A204.1 (cell line): ENCODE measurements around the gene EXOC6.

Source experiments
- FAIRE-seq: peaks from 2 replicates; lab custom pipeline; 2012; peaks lifted over from hg19 to GRCh38; lab: Jason Lieb, UNC

EXOC6 gene

GRCh38 chr10:93028883-93029282 is 180.6 kb downstream of the EXOC6 start:
- FAIRE-seq: no peak

- peak; percentile 68 for FAIRE-seq
These were observed 182.1 kb downstream of the EXOC6 start for GRCh38 chr10:93030409-93030808.

GRCh38 chr10:93032105-93032808 is 183.9 kb downstream of the EXOC6 start:
- FAIRE-seq: no peak

DNA sequence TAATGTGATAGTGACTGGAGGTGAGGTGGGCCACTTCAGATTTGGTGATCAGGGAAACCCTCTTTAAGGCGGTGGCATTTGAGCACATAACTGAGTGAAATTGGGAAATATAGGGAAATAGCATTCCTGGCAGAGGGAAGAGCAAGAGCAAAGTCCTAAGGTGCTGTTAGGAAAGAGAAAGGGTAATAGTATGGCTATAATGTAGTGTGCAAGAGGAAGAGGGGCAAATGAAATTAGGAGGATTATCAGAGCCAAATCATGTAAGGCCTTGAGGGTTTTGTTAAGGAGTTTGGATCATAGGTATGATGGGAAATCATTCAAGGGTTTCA is 184.5 kb downstream of the EXOC6 start:
- FAIRE-seq: no peak

DNA sequence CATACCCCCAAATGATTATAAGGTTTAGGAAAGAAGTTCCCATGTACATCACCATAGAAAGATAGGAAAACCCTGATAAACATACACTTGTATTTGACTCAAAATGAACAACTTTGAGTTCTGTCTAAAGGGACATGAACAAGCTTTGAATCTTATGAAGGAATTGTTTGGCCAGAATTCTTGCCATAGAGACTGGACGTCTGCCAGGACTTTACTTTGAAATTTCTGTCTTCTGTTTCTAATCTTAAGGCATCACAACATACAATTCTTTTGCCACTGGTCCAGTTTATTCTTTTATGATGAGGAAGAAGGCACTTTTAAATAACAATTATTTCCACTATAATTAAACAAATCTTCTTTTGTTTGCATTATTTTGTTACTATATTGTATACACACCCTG is 186.1 kb downstream of the EXOC6 start:
- no peak for FAIRE-seq

- FAIRE-seq: no peak
These were observed 190.8 kb downstream of the EXOC6 start for GRCh38 chr10:93039110-93039509.

DNA sequence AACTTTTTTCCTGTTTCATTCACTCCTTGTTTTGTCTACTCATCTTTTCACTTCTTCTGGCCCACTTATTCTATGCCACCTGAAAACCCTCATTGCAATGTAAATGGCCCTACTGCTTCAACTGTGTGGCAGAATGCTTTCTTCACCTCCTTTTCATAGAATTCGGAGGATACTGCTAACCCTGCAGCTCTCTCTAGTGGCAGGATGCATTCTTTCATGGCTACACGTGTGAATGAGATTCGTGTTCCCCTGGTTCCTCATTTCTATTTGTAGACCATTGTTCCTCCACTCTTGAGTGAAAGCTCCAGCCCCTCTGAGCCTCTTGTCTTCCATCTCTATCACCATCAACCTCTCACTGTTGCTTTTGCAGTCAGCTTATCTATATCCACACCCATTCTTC is 191.4 kb downstream of the EXOC6 start:
- FAIRE-seq: no peak

- no peak for FAIRE-seq
These were observed 206.2 kb downstream of the EXOC6 start for GRCh38 chr10:93054486-93054885.

- FAIRE-seq: no peak
These were observed 209.8 kb downstream of the EXOC6 start for GRCh38 chr10:93058139-93058538.

DNA sequence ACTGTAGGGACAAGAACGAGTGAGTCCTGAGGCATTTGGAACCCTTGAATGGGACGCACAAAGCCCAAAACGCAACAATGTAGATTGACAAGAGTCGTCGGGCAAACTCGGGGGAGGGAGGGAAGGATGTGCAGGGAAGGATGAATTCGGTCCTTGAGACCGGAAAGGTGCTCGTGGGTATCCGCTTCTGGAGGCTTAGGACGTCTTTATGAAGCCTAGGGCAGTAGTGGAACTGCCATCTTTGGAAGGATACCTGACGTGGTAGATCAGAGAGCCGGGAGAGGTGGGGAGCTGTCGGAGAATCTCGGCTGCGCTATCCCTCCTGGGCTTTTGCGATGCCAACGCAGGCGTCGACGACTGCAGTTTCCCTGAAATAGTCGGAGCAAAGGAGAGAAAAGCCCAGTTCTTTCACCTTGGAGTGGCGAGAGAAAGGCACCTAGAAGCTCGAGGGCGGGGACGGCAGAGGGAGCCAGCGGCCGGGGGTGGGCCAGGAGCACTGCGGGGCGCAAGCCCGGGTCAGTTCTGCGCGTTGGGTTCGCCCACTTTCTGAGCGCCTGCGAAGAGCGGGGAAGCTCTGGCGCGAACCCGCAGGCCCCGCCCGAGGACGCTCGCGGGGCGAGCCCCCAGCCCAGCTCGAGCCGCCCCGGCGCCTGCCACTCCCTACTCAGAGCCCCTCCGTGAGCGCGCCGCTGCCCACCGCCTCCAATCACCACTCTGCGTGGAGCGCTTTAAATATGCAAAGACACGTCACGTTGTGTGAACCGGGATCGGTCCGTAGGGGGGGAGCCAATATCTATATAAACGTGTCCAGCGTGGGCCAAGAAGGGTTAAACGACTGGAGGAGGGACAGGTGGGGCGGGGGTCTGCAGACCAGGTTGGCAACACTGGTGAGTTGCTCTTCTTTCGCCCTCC is 211.9 kb downstream of the EXOC6 start, which contains the start of gene CYP26C1:
Gene CYP26C1, plus strand, starts transcription at position 824 of the 912 bp plus-strand sequence. CDS start 466 bp downstream, outside the sequence.
- FAIRE-seq: no peak

- no peak for FAIRE-seq
These were observed 212.7 kb downstream of the EXOC6 start for GRCh38 chr10:93060887-93061593.

- no peak for FAIRE-seq
These were observed 213.5 kb downstream of the EXOC6 start for GRCh38 chr10:93061594-93062513.

DNA sequence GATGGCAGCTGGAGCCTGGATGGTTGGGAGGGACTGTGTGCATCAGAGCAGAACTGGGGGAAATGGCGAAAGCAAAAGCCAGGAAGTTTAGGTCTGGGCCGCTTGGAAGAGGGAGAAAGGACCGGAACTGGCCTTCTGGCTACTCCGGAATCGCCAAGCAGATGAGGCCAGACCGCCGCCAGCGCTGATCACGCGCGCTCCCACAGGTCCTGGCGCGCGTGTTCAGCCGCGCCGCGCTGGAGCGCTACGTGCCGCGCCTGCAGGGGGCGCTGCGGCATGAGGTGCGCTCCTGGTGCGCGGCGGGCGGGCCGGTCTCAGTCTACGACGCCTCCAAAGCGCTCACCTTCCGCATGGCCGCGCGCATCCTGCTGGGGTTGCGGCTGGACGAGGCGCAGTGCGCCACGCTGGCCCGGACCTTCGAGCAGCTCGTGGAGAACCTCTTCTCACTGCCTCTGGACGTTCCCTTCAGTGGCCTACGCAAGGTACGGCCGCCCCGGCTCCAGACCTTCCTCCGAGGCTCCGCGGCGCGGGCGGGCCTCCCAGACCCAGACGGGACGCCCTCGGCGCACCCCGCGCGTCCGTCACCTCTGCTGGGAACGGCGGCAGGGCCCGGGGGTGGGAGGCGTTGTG is 214.3 kb downstream of the EXOC6 start:
- no peak for FAIRE-seq

DNA sequence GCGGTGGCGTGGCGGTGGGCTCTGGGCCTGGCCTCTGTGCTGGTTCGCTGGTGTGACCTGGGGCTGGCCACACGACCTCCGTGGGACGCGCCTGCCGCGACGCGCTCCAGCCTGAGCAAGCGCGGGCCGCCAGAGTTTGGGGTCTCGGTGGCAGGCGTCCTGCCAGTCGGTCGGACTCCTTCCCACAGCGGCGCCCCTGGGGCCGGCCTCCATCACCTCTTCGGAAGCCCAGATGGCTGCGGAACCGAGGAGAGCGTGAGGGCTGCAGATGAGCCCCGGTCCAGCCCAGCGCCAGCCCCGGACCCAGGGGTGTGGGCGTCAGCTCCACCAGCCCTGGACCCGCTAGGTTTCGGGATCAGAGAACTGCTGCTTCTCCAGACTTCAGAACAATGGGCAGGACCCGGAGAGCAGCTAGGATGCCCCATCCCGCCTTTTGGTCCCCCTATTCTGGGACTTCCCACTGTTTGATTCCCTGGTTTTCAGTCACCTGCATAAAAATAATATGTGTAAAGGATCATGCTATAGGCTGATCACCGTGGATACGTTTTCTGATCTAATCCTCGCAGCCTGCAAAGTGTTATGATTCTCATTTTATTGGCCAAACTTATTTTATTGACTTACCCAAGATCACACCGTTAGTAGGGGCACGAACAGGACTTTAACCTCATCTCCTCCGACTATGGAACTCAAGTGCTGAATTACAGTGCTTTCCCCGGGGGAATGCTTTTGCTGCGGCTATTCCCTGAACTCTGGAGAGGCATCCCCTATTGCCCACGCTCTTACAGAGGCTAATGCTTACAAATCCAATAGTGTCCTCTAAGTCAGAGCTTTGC is 215.0 kb downstream of the EXOC6 start:
- FAIRE-seq: no peak

- no peak for FAIRE-seq
These were observed 215.8 kb downstream of the EXOC6 start for GRCh38 chr10:93063977-93064660.

- no peak for FAIRE-seq
These were observed 216.7 kb downstream of the EXOC6 start for GRCh38 chr10:93064874-93065660.

- no peak for FAIRE-seq
These were observed 217.6 kb downstream of the EXOC6 start for GRCh38 chr10:93065675-93066543.

- no peak for FAIRE-seq
These were observed 218.2 kb downstream of the EXOC6 start for GRCh38 chr10:93066544-93066913.
